Ramos (cell line): ENCODE measurements around the gene FITM2.

Experiments used
- in situ Hi-C: fragments of 300-500 bp; cut with MboI; formaldehyde crosslinking; loops from one replicate; pipeline ENCODE4 v1.14.3; 2022; ENCODE audit warnings: low sequenced_read_pairs; ENCODE audit not compliant: unreplicated experiment

The FITM2 gene

DNA sequence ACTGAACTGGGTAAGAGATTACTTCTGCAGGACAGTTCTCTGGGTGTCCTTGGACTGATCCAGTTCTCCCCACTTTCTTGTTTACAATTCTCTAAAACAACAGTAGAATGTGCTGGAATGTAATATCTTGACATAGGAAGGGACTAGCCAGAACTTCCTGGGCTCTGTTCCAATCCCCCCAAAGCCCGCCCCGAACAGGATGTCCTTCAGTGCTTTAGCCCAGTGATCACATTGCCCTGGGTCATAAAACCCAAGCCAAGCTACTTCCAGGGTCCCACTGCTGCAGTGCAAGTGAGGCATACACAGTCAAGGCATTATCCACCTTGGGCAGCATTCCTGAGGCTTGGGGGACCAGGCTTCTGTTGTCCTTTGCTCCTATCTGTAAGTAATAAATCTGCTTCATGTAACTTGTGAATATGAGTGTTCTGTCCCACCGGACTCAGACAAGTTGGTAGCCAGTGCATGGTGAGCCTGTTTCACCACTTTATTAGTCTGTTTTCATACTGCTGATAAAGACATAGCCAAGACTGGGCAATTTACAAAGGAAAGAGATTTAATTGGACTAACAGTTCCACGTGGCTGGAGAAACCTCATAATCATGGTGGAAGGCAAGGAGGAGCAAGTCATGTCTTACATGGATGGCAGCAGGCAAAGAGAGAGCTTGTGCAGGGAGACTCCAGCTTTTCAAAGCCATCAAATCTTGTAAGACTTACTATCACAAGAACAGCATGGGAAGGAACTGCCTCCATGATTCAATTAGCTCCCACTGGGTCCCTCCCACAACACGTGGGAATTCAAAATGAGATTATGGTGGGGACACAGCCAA lies 23.5 kb downstream of the FITM2 start:
- in situ Hi-C loops = no loop called here

DNA sequence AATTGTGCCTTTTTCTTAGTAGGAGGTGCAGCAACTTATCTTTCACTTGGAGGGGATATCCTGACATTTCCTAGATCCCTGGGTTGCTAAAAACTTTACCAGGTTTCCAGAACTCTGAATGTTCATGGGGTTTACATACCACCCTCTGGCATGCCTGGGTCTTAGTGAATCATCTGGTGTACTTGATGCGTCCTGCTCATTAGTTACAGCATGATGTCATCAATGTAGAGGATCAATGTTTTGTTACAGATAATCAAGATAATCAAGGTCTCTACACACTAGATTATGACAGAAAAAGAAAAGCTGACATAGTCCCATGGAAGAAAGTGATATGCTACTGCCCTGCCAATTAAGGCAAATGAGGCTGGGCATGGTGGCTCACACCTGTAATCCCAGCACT lies 27.0 kb downstream of the FITM2 start:
- in situ Hi-C loops = no loop called here

DNA sequence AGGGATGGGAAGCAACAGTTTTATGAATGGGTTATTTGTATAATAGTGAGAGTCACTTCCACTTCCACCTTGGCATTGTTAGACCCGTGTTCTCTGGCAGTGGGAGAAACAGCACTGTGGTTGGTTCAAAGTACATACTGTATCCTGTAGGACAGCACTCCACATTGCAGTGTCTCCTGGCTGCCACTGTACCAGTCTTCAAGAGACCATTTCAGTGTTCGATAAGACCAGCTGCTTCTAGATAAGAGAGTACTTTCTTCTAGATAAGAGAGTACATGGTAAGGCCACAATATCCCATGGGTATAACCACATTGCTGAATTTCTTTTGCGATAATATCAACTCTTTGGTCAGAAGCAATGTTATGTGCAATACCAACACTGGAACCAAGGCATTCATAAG lies 28.8 kb downstream of the FITM2 start:
- in situ Hi-C loops = no loop called here

DNA sequence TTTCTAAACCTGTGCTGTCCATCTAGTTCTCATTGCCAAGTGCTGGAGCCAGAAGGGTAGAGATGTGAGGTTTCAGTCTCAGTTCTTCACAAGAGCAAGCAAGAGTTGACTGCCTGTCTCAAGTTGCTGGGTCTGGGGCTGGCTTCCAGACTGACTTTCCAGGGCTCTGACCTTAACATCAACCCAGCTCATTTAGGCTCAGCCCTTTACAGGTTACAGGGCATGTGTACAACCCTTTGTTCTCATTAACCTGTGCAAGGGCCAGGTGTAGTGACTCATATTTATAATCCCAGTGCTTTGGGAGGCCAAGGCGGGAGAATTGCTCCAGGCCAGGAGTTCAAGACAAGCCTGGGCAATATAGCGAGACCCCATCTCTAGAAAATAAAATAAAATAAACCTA lies 30.6 kb downstream of the FITM2 start:
- in situ Hi-C loops = no loop called here

DNA sequence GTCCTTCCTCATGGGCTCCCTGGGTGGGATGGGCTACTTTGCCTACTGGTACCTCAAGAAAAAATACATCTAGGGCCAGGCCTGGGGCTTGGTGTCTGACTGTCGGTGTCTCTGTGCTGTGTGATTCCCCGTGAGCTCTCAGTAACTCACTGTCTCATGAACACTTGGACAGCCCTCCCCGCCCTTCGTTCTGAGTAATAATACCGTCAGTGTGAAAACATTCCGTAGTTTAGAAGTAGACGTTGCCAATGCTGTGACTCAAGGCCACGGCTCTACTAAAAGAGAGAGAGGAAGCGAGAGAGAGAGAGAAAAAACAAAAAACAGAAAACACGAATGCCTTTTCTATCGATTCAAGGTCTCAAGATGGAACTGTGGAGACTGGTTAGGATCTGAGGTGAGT lies 31.8 kb downstream of the FITM2 start:
- in situ Hi-C loops = no loop called here

DNA sequence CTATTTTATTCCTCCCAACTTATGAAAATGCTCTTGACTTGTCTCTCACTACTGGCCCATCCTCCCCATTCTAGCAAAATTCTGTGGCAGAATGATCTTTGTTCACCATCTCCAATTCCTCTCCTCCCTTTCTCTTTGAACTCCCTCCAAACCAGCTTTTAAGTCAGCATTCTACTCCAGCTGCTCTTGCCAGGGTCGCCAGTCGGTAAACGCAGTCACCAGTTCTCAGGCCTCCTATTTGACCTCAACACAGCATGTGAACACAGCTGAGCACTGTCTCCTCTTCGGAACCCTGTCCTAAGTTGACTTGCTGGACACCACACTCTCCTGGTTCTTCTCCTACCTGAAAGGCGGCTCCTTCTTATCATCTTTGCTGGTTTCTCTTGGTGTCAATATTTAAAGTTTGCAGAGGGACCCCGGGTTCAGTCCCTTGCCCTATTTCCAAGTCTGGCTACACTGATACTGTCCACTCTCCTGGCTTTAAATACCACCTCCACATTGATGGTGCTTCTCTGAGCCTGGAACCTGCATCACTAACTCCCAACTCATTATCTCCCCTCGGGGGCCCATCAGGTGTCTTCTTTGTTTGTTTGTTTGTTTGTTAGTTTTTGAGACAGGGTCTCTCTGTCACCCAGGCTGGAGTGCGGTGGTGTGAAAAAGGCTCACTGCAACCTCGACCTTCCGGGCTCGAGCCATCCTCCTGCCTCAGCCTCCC lies 36.5 kb downstream of the FITM2 start:
- in situ Hi-C loops = no loop called here

DNA sequence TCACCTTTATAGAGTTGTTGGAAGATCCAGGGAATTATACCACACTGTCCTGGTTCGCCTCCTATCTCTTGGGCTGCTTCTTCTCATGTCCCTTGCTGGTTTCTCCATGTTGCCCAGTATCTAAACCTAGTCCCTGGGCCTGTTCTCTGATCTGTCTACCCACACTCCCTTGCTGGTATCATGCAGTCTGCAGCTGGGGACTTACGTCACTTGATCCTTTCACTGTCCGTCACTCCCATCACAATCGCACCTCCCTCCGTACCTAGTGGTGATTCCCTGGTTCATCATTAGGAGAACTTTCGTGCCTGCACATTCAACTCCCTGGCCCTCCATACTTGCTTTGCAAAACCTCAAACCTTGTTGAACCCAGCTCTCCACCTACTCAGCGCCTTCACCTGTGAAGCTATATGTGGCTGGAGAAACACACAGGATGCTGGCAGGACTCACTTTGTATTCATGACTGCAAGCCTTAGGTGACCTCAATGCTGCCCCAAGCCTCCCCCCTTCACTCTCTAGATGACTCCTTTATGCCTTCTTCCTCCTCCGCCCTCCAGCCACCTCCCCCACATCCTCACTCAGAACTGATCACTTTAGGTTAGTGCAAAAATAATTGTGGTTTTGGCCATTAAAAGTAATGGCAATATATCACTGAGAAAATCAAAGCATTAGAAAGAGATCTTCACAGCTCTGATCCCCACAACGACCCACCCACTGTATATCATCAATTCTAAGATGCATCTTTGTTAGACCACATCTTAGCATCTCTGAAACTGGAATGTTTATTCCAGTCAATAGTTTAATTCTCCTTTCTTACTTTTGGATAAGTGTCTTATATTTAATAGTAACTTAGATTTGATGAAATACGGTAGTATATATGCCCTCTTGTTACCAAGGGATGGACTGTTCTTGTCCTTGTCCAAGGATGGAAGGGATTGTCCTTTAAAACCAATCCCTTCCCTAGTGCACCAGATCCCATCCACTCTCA lies 37.5 kb downstream of the FITM2 start:
- in situ Hi-C loops = no loop called here

DNA sequence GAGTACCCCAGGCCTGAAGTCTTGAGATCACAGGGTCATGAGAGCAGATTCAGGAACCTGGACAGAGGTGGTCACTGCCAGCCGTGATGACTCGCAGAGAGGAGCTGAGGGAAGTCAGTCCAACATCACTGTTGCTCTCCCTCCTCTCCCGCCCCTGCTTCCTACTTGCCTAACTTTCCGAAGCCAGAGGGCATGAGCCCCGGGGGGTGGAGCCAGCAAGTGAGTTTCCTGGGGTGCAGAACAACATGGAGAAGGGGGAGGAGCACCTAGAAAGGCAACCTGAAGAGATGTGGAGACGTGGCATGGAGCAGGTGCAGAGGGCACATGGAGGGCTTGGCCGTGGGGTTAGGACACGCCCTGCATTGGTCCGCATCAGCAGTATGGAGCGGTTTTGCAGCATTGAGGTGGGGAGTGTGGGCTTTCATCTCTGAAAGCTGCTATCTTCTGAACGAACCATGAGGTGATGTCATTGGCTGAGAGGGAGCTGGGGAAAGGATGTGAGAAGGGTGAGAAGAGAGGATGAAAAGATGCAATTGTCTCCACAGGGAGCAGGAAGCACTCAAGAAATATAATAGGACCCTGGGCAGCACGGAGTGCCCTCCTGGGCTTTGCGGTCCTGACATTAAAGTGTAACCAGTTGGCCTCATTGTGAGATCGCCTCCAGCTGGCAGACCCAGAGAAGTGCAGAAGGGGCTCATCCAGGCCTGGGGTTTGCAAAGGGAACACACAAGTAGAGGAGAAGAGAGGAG lies 38.9 kb downstream of the FITM2 start:
- in situ Hi-C loops = no loop called here

DNA sequence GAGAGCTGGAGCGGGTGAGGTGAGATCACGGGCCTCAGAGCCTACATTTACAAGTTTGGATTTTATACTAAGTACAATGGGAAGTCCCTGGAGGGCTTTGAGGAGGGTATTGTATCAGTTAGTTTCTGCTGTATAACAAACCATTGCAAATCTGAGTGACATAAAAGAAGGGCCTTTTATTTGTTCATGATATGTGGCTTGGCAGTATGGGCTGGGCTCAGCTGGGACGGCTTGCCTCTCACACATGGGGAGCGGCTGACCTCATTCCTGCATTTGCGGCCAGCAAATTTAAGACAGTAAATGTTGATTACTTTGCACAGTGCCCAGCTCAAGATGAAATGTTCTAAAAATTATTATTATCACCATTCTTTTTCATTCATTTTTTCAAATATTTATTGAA lies 42.2 kb downstream of the FITM2 start:
- in situ Hi-C loops = no loop called here

DNA sequence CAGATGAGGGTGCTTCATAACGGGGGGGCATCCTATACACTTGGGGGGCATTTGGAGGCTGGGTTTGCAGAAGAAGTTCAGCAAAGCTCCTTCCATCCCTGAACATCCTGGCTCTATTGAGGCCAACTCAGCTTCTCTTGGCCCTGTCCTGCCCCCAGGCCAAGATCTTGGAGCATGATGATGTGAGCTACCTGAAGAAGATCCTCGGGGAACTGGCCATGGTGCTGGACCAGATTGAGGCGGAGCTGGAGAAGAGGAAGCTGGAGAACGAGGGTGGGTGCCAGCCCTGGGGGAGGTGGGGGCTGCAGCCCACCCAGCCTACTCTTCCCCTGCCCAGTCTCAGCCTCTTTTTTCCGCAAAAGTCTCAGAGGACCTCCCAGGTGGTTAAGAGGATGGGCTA lies 46.7 kb downstream of the FITM2 start:
- in situ Hi-C loops = no loop called here

DNA sequence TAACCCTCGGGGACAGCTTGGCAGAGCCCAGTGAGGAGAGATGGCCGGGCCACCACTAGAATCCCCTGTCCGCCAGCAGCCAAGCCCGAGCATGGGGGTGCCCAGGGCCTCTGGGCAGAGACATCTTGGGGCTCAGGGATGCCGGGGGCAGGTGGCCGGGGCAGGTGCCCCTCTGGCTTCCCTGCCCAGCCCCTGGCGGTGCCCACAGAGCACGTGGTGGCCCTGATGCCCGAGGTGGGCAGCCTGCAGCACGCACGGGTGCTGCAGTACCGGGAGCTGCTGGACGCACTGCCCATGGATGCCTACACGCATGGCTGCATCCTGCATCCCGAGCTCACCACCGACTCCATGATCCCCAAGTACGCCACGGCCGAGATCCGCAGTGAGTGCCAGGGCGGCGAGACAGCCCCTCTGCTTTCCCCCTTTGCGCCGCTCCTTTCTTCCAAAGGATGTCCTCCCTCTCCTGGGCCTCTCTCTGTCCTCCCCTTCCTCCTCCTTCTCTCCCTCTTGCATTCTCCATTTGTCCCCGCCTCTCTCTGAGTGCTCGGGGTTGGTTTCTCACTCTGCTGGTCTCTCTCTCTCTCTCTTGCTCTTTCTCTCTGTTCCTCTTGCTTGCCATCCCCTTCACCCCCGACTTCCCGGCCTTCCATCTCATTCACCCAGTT lies 52.6 kb downstream of the FITM2 start:
- in situ Hi-C loops = no loop called here

DNA sequence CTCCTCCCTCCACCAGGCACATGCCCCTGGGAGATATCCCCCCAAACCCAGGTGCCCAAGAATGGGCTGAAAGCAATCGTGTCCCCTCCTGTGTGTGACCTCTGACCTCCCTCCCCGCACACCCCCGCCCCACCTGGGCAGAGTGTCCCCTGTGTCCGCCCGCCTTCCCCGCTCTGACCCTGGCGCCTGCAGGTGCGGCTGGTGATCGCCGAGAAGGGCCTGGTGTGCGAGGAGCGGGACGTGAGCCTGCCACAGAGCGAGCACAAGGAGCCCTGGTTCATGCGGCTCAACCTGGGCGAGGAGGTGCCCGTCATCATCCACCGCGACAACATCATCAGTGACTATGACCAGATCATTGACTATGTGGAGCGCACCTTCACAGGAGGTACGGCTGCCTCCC lies 54.0 kb downstream of the FITM2 start:
- in situ Hi-C loops = no loop called here

DNA sequence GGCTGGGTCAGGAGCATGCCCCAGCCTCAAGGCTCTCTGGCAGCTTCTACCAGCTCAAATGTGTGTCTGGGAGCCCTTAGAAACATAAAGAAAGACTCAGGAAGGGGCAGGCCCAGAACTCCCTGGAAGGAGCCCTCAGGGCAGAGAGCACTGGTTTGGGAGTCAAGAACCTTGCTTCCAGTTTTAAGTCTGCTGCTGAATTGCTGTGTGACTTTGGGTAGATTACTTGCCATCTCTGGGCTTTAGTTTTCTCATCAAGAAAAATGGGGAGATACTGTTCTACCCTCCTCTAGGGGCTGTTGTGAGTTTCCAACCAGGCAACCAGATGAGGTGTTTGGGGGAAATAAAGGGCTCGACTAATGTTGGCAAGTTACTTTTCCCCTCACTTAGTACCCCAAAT lies 55.1 kb downstream of the FITM2 start:
- in situ Hi-C loops = no loop called here

DNA sequence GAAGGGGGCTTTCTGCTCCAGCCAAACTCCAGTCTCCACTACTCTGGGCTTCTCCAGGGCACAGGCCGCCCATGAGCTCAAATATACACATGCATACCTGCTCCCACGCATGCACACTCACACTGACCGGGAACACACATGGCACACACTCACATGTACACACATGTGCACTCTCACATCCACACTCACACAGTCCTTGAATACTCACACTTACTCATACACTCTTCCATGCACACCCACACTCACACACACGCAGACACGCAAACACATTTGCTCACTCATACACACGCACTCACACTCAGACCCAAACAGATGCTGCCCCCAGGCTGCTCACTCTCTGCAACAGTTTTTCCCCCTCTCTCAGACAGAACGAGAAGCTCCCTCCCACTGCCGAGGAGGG lies 56.9 kb downstream of the FITM2 start:
- in situ Hi-C loops = no loop called here

DNA sequence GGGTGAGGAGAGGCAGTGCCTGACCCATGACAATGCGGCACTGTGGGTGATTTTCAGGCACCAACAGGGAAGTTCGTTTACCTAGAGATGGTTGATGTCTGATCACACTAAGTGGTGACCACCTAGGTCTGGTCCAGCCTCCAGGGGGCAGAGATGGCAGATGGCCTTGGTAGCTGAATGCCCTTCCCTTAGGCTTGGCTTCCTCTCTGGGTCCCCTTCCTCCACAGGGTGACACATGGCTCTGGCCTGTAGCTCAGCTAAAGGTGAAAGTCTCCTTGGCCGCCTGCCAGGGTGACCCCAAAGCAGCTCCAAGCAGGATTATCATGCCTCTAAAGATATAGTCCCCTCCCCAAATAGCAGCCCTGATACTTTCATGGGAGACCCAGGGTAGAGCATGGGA lies 57.5 kb downstream of the FITM2 start:
- in situ Hi-C loops = no loop called here
